Motor neuron (in vitro differentiated cells): ENCODE measurements around the gene FSTL3. TPM values are rescaled to one million over a fixed set of nuclear protein-coding genes. Genes with fewer than 3 reads are reported as not detected.

Experiments
- ATAC-seq, 8 experiments: fragments of 200-7000 bp; cut with Tn5 transposase; replicated peaks in 6 of 8; 2 replicates each; pipeline ENCODE4 v1.8.0; 2021; ENCODE audit warnings: mild to moderate bottlenecking in 8 of 8, moderate library complexity in 8 of 8
- H3K27ac ChIP-seq, 2 donors: fragments of 250-450 bp; sonication (Bioruptor Pico); 2 replicates each; pipeline ENCODE4 v1.9.0; 2021; ENCODE audit warnings: antibody characterized with exemption in 2 of 2, mild to moderate bottlenecking in 2 of 2, moderate library complexity in 1 of 2
- H3K4me1 ChIP-seq, 2 donors: fragments of 250-450 bp; sonication (Bioruptor Pico); replicated peaks in 1 of 2; 2 replicates each; pipeline ENCODE4 v1.6.1; 2021; ENCODE audit warnings: antibody characterized with exemption in 2 of 2, mild to moderate bottlenecking in 2 of 2, moderate library complexity in 1 of 2
- H3K4me3 ChIP-seq, 5 donors: fragments of 250-450 bp; sonication (Bioruptor Pico); 2 replicates each; pipeline ENCODE4 v1.9.0; 2021; ENCODE audit warnings: antibody characterized with exemption in 5 of 5, mild to moderate bottlenecking in 5 of 5, moderate library complexity in 4 of 5
- WGBS, 10 experiments: fragments of 450-650 bp; shearing (Covaris generic); methylation state at CpG; one replicate each; pipeline ENCODE4 v1.0.0; 2022; 5-methylcytosine and 5-hydroxymethylcytosine counted together
- in situ Hi-C, 9 experiments: fragments of 400-800 bp; cut with MboI; loops; one replicate each; pipeline ENCODE4 v1.15.0; 2021; ENCODE audit warnings: low sequenced_read_pairs in 9 of 9, low pct_unique_long_range_greater_than_20kb in 2 of 9; ENCODE audit not compliant: unreplicated experiment in 9 of 9
- total RNA-seq, 8 experiments: library from RNA; unstranded; fragments of 300-600 nt; gene quantifications; 2 replicates each; pipeline versions ENCODE4 v1.2.3 to v1.2.4, GENCODE V29; 2022

Gene FSTL3
- total RNA-seq, 8 experiments from 2014 or later: 5.6 to 36.8 (median 8.6) TPM

DNA sequence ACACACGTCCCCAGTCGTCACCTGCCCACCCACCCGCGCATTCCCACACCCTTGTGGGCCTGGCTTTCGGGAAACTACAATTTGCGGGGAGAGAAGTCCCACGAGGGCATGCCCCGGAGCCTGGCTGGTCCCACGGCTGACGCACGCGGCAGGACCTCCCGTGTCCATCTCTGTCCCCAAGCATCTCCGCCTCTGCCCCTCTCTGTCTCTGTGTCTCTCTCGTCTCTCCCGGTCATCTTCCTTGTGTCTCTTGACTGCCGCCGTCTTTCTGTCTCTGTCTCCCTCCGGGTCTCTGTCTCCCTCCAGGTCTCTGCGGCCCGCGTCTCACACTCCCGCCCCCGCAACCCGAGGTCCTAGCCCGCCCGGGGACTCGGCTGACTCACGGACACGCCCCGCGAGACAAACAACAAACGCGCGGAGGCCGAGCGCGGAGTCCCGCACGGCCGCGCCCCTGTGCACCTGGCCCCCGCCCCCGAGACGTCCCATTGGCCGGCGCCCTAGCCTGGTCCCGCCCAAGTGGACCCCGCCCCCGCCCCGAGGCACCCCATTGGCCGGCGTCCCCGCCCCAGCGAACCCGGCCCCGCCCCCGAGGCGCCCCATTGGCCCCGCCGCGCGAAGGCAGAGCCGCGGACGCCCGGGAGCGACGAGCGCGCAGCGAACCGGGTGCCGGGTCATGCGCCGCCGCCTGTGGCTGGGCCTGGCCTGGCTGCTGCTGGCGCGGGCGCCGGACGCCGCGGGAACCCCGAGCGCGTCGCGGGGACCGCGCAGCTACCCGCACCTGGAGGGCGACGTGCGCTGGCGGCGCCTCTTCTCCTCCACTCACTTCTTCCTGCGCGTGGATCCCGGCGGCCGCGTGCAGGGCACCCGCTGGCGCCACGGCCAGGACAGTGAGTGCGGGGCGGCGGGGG lies 36.7 kb upstream of the FSTL3 start, which contains the start of gene FGF22:
Gene FGF22 (plus strand): TSS at position 627 of the 908 bp plus-strand sequence. CDS start 47 bp downstream, at position 674.
- WGBS, 10 experiments: 3 to 33% (median 9%) methylated on average over 3 to 26 of the region's 109 CpGs; no CpG with 5 or more reads in 7 of the 10 experiments
- in situ Hi-C loops: no loop called here
- Histone ChIP-seq H3K4me1 (peaks cover 0 to 5% of the 10 kb centered on the region in 2 donors), H3K4me3 (peak within 1 kb of the TSS; percentile 34 to 44 (median 39)), H3K27ac (no peak within 1 kb of the TSS)
- ATAC-seq: peak; percentile 88 to 93 (median 89)

DNA sequence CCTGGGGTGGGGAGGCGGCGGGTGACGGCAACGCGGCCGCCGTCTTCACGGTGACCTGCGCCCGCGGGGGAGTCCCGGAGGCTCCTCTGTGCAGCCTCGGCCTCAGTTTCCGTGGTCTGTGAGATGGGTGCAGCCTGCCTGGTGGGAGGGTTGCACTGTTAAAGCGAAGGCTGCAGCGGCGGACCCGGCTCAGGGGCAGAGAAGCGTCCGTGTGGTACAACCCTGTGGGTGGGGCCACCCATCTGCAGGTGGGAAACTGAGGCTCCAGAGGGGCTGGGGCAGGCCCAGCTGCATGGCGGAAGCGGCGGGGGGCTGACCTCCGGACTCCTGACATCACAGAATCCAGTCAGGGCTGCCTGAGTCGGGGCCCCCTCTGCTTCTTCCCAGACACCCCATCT lies 36.0 kb upstream of the FSTL3 start:
- peaks cover 0 to 5% of the 10 kb centered on the region in 2 donors for H3K4me1 ChIP-seq
- ATAC-seq: no peak
- no peak overlapping the region for H3K27ac ChIP-seq
- peak overlapping the region; percentile 34 to 44 (median 39) for H3K4me3 ChIP-seq
- in situ Hi-C loops: no loop called here
- no CpG with 5 or more reads among the region's 25 CpGs for WGBS, 10 experiments

DNA sequence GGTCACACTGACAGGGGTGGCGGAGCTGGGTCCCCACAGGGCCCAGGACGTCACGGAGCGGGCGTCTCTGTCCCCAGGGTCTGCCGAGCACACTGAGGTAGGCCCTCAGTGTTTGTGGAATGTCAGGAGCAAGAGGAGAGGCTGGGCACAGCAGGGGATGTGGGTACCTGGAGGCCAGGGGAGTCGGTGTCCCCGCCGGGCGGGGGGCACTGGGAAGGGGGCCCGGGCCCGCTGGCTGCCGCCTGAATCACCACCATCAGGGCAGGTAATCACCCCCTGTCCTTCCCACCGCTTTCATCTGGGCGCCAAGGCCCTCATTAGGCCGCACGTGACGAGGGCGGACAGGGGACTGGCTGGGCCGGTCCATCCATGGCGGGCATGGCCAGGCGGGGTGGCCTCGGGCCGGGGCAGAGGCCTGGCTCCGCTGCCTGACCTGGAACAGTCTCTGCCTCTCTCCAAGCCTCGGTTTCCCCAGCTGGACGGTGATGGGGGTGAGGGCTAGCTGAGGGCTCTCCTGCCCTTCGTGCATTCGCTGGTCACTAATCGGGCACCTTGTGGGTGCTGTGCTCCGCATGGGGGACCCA lies 35.5 kb upstream of the FSTL3 start:
- Histone ChIP-seq H3K4me1 (peaks cover 0 to 5% of the 10 kb centered on the region in 2 donors), H3K27ac (no peak overlapping the region), H3K4me3 (no peak overlapping the region)
- WGBS, 10 experiments: 64 to 96% (median 89%) methylated on average over 3 to 5 of the region's 31 CpGs; no CpG with 5 or more reads in 7 of the 10 experiments
- in situ Hi-C loops: no loop called here
- no peak for ATAC-seq

DNA sequence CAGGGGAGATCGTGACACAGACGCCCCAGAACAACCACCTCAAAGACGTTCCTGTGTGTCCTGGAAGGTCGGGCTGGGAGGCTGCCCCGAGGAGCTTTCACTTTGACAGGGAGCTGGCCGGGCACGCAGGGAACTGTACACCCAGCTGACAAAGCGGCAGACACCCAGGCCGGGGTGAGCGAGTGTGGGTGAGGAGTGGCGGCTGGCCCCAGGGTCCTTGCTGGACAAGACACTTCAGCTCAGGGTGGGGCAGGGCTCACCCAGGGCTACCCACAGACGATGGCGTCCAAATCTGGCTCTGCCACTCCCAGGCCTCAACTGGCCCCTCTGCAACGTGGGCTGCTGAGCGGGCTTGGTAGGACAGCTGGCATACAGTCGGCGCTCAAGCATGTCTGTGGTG lies 34.5 kb upstream of the FSTL3 start:
- in situ Hi-C loops: no loop called here

DNA sequence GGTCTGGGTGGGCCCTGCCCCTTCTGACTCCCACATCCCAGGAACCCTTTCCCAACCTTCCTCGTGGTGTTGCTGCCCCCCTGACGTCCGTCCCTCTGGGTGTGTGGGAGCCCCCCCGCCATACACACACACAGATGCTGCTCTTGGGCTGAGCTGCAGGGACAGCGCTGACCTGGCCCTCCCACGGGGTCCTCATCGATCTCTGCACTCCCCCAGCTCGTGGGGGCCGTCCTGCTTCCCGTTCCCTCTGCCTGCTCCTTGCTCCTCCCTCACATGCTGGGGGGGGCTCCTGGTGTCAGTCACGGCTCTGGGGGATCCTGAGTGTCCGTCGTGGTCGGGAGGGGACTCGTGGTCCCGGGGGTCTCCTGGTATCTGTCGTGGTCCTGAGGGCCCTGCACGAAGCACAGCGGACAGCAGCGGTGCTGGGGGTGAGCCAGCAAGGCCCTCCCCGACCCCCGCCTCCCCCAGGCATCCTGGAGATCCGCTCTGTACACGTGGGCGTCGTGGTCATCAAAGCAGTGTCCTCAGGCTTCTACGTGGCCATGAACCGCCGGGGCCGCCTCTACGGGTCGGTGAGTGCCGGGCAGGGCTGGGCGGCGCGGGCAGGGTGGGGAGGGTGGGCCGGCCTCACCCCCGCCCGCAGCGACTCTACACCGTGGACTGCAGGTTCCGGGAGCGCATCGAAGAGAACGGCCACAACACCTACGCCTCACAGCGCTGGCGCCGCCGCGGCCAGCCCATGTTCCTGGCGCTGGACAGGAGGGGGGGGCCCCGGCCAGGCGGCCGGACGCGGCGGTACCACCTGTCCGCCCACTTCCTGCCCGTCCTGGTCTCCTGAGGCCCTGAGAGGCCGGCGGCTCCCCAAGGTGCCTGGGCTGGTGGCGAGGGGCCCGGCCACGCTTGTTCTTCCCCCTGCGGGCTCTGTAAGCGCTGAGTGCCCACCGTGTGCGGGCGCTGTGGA lies 33.1 kb upstream of the FSTL3 start:
- Histone ChIP-seq H3K4me1 (peaks cover 0 to 5% of the 10 kb centered on the region in 2 donors), H3K27ac (no peak overlapping the region), H3K4me3 (no peak overlapping the region)
- in situ Hi-C loops: no loop called here
- 100% methylated on average over 1 of the region's 70 CpGs; no CpG with 5 or more reads in 9 of the 10 experiments for WGBS, 10 experiments
- no peak for ATAC-seq

More for the DNA sequence above, 34.5 kb upstream of the FSTL3 start:
- 90% methylated on average over 4 of the region's 17 CpGs; no CpG with 5 or more reads in 9 of the 10 experiments for WGBS, 10 experiments
- no peak for ATAC-seq
- H3K4me3 ChIP-seq: no peak overlapping the region
- no peak overlapping the region for H3K27ac ChIP-seq
- peaks cover 0 to 5% of the 10 kb centered on the region in 2 donors for H3K4me1 ChIP-seq

DNA sequence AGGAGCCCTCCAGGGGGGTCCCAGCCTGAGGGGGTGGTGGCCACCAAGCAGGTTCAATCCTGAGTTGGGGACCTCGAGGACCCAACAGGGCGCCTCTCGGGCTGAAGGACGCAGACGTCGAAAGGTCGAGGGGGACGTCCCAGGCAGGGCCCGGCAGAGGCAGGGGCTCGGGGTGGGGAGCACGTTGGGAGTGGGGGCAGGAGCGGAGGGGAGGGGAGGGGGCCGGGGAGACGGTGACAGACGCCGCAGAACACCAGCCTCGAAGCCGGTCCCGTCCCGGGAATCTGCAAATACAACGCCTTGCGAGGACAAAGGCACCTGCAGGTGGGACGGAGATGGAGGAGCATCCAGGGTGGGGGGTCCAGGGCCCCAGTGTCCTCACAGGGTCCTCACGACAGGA lies 32.5 kb upstream of the FSTL3 start:
- Histone ChIP-seq H3K4me1 (peaks cover 0 to 4% of the 10 kb centered on the region in 2 donors), H3K27ac (no peak overlapping the region), H3K4me3 (no peak overlapping the region)
- WGBS, 10 experiments: 40 to 100% methylated on average over 1 of the region's 24 CpGs; no CpG with 5 or more reads in 8 of the 10 experiments
- ATAC-seq: no peak
- in situ Hi-C loops: no loop called here

DNA sequence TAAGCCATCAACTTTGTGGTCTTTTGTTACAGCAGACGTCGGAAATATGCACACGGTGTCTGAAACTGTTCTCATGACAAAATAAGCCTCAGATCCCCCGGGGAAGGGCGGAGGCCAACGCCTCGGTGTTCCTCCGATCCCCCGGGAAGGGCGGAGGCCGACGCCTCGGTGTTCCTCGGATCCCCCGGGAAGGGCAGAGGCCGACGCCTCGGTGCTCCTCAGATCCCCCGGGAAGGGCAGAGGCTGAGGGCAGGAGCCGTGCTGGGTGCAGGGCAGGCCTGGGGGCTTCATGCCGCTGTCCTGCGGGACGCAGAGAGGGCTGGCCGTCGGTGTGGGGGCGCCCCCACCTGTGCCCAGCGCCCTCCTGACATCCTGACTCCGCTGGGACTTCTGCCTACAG lies 31.8 kb upstream of the FSTL3 start:
- Histone ChIP-seq H3K4me1 (no peaks in the 10 kb centered on the region), H3K4me3 (no peak overlapping the region), H3K27ac (no peak overlapping the region)
- no peak for ATAC-seq
- in situ Hi-C loops: no loop called here
- WGBS, 10 experiments: 87 to 100% (median 100%) methylated on average over 2 to 6 of the region's 28 CpGs; no CpG with 5 or more reads in 7 of the 10 experiments

DNA sequence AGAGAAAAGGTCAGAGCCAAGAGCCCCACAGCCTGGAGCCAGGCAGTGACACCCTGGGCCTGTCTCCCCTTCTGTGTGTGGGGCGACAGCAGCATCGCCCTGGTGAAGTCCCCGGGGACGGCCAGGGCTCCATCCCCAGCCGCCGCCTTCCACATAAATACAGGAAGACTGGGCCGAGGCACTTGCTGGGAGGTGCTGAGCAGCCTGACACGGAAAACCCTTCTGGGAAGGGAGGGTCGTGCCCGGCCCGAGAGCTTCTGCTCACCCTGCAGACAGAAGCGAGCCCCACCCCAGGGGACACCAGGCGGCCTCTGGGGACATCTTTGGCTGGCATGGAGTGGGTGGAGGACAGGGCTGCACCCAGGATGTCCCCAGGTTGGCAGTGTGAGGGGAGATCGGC lies 31.4 kb upstream of the FSTL3 start:
- in situ Hi-C loops: no loop called here
- Histone ChIP-seq H3K4me3 (no peak overlapping the region), H3K27ac (no peak overlapping the region), H3K4me1 (no peaks in the 10 kb centered on the region)
- WGBS, 10 experiments: 20 to 100% (median 75%) methylated on average over 1 to 2 of the region's 14 CpGs; no CpG with 5 or more reads in 6 of the 10 experiments
- ATAC-seq: peak in 1 of 8 experiments; percentile 11

DNA sequence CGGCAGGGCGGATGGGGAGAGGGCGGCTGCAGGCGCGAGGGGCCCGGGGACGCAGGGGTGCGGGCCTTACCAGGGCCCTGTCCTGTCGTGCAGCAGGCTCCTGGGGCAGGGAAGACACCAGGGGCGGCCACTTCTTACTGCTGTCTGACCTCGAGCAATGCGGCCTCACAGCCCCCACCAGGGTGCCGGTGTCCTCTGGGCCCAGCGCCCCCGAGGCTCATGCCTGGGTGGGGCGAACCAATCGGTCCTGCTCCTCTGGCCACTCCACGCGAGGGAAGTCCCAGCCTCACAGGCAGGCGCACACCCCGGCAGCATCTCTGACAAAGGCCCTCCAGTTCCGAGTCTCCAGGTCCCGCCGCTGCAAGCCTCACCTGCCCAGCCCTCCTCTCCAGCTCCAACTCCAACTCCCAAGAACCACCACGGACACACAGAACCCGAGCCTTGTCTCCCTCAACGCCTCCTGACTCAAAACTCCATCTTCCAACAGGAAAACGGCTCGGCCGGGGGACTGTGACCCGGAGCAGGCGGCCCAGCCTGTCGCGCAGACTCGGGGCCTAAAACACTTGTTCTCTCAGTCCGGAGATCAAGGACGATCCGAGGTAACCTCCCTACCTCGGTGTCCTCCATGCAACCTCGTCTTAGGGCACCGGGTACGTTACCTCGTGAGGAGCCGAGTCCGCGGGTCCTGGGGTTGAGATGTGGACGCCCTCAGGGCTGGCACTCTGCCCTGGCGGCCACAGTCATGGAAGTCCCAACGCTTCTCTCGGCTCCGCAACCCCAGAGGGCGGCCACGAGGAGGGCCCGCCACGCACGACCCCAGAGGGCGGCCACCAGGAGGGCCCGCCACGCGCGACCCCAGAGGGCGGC lies 30.0 kb upstream of the FSTL3 start:
- ATAC-seq: no peak
- H3K4me1 ChIP-seq: no peaks in the 10 kb centered on the region
- 80 to 92% (median 88%) methylated on average over 1 to 12 of the region's 62 CpGs; no CpG with 5 or more reads in 6 of the 10 experiments for WGBS, 10 experiments
- no peak overlapping the region for H3K4me3 ChIP-seq
- H3K27ac ChIP-seq: no peak overlapping the region
- in situ Hi-C loops: no loop called here

DNA sequence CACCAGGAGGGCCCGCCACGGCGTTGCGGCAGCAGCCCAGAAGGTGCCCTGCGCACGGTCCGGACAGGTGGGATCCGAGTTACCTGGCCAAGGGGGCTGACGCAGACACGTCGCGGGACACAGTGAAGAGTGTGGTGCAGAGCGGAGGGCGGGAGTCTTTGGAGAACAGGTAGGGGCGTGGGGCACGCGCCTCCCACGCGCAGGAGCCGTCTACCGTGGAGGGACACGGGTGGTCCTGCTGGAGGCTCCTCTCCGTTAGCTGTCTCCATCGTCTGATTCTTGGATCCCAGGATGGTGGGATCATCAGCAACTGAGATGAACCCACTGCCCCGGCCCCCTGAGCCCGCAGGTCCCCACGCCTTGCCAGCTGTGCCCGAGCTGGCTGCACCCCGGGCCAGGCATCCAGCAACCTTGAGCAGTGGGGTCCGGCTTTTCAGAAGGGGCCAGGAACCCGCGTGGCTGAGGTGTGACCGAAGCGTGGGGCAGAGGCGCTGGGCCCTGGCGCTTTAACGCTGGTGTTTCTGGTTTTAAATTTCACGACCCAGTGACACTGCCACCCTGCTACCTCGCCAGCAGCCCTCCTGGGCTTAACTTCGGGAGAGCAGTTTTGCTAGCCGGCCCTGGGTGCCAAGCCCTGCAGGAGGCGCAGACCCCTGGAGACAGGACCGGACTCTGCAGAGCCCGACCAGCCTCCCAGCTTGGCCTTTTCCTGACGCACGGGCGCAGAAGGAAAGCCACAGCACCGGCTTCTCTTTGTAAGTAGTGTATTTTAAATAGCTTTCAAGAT lies 29.2 kb upstream of the FSTL3 start:
- 80 to 100% (median 96%) methylated on average over 1 to 17 of the region's 48 CpGs; no CpG with 5 or more reads in 2 of the 10 experiments for WGBS, 10 experiments
- no peak for ATAC-seq
- in situ Hi-C loops: no loop called here
- Histone ChIP-seq H3K27ac (no peak overlapping the region), H3K4me1 (no peaks in the 10 kb centered on the region), H3K4me3 (no peak overlapping the region)

DNA sequence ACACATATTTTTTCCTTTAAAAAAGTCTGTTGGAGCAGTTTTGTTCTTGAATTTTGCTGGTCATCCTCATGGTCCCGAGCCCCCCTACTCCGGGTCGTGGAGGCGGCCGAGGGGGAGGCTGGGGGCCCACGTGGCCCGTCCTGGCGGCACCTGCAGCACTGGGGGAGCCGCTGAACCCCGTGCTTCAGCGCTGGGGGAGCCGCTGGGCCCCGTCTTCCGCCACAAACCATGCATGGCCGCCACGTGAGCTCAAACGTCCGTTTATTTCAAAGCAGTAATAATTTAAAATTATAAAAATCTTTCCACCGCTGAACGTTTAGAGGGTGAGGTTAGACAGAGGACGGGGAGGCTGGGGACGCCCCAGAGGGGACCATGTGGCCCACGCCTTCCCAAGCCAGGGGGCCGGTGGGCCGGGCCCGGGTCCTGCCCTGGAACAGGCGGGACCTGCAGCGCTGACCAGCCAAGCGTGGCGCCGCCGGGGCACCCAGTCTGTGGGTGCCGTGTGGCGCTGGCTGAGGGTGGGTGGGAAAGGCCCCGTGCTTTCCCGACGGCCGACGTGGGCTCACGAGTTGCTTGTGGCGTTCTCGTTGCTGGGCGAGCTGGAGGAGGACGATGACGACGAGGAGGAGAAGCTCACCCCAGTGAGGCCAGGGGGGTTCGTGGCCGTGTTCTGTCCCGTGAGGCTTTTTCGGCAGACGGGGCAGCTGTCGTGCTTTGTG lies 28.5 kb upstream of the FSTL3 start:
- Histone ChIP-seq H3K4me1 (no peaks in the 10 kb centered on the region), H3K4me3 (no peak overlapping the region), H3K27ac (no peak overlapping the region)
- ATAC-seq: no peak
- in situ Hi-C loops: no loop called here
- 80 to 100% (median 98%) methylated on average over 1 to 16 of the region's 52 CpGs; no CpG with 5 or more reads in 6 of the 10 experiments for WGBS, 10 experiments
